DMS79 (cell line): ENCODE data around the gene CRBN.
A peak's percentile ranks its signal among the peaks of the same experiment; 100 is the strongest.

ENCODE experiments used
- DNase-seq: peaks from one replicate; lab custom pipeline; 2025; lab: John Stamatoyannopoulos, UW

Gene CRBN

GRCh38 chr3:3179407-3180094, at the start of gene CRBN:
Gene CRBN (minus strand): TSS chr3:3179691. CDS start chr3:3179687, 4 bp downstream.
- peak; percentile 12 for DNase-seq

- DNase-seq, result no peak
These were observed 48.1 kb upstream of the CRBN start for GRCh38 chr3:3227640-3228039.

- DNase-seq, result no peak
These were observed 42.0 kb upstream of the CRBN start for GRCh38 chr3:3221528-3221927.

GRCh38 chr3:3216401-3216800, 36.9 kb upstream of the CRBN start:
- DNase-seq, result no peak

- no peak for DNase-seq
These were observed 33.4 kb upstream of the CRBN start for GRCh38 chr3:3212781-3213440.

- DNase-seq, result no peak
These were observed 30.2 kb upstream of the CRBN start for GRCh38 chr3:3209714-3210113.

GRCh38 chr3:3209057-3209456, 29.6 kb upstream of the CRBN start:
- DNase-seq, result no peak

- DNase-seq, result no peak
These were observed 22.1 kb upstream of the CRBN start for GRCh38 chr3:3201611-3202010.

GRCh38 chr3:3200632-3201212, 21.2 kb upstream of the CRBN start:
- no peak for DNase-seq

- no peak for DNase-seq
These were observed 19.8 kb upstream of the CRBN start for GRCh38 chr3:3199306-3199705.

GRCh38 chr3:3196148-3196861, 16.8 kb upstream of the CRBN start:
- DNase-seq, result no peak

- DNase-seq, result no peak
These were observed 15.4 kb upstream of the CRBN start for GRCh38 chr3:3194861-3195260.

GRCh38 chr3:3192286-3192675, 12.8 kb upstream of the CRBN start:
- no peak for DNase-seq

GRCh38 chr3:3191675-3192285, 12.3 kb upstream of the CRBN start:
- no peak for DNase-seq

GRCh38 chr3:3189961-3190360, 10.5 kb upstream of the CRBN start:
- no peak for DNase-seq

GRCh38 chr3:3189102-3189727, 9.7 kb upstream of the CRBN start:
- DNase-seq, result no peak

- DNase-seq, result no peak
These were observed 5.4 kb upstream of the CRBN start for GRCh38 chr3:3184876-3185275.

GRCh38 chr3:3180456-3180855, 965 bp upstream of the CRBN start:
- no peak for DNase-seq

GRCh38 chr3:3178498-3179328, 778 bp downstream of the CRBN start:
- no peak for DNase-seq

- no peak for DNase-seq
These were observed 1.5 kb downstream of the CRBN start for GRCh38 chr3:3177861-3178497.

GRCh38 chr3:3172627-3173026, 6.9 kb downstream of the CRBN start:
- DNase-seq, result no peak
